Neural progenitor cell (in vitro differentiated cells): Measurements from ENCODE around the gene OSGIN1.

Experiments
- CTCF ChIP-seq: fragments of 200-600 bp; sonication (generic); IDR thresholded peaks from 2 replicates; pipeline ENCODE4 v1.5.1; 2017; ENCODE audit warnings: antibody characterized with exemption, mild to moderate bottlenecking
- EZH2 ChIP-seq: fragments of 200-600 bp; sonication (generic); IDR thresholded peaks from 2 replicates; pipeline ENCODE4 v1.6.1; 2017; ENCODE audit warnings: antibody characterized with exemption, mild to moderate bottlenecking, moderate library complexity

GRCh38 chr16:83925095-83925905 lies 27.7 kb upstream of the OSGIN1 start:
- TF ChIP-seq CTCF (no peak), EZH2 (no peak)
